ENCODE results near the gene AP3S2. TPM values are rescaled to one million over a fixed set of nuclear protein-coding genes. Genes with fewer than 3 reads are reported as not detected.

Gene AP3S2
- total and polyA plus RNA-seq, 2 of the 4 experiments (the other 2 are of a cell fraction): 12.6 to 34.1 TPM

GRCh38 chr15:89899295-89899945 lies 5.6 kb upstream of the AP3S2 start:
- no peak overlapping the region for H3K9ac ChIP-seq (ENCODE audit: low read depth, low read length)
- no peaks in the 10 kb centered on the region for H3K9me1 ChIP-seq (ENCODE audit: insufficient read depth, low read length)
- no peak overlapping the region for H2BK120ac ChIP-seq (ENCODE audit: low read depth, low read length)
- peak overlapping the region; percentile 65 for H2AK9ac ChIP-seq (replicated peaks; ENCODE audit: low read depth, low read length, poor library complexity)
- no peaks in the 10 kb centered on the region for H3K27me3 ChIP-seq (ENCODE audit: control insufficient read depth, insufficient read depth, low read length)
- no peak overlapping the region for H2BK5ac ChIP-seq (ENCODE audit: low read depth, low read length, poor library complexity, severe bottlenecking)
- no peak overlapping the region for H3K23ac ChIP-seq (ENCODE audit: low read depth, low read length)
- ChIA-PET CTCF (interaction anchor here (1.2 kb wide), 3 partner anchors 40 to 126 kb away, joined by 3 to 5 read pairs (median 4); no protein-coding TSS in a partner anchor), POLR2A (ENCODE audit: unreplicated experiment) (no interaction called here)
- no peak for DNase-seq
- H4K8ac ChIP-seq (ENCODE audit: low read depth in 2 of 2, low read length in 2 of 2): no peak overlapping the region
- no peaks in the 10 kb centered on the region for H4K20me1 ChIP-seq (ENCODE audit: insufficient read depth, low read length)
- WGBS, 2 experiments (ENCODE audit: extremely low coverage in 2 of 2, insufficient read length in 1 of 2): 94% methylated on average over 9 of the region's 12 CpGs; no CpG with 5 or more reads in 1 of the 2 experiments
- dilution Hi-C loops (cut with HindIII; ENCODE audit: low sequenced_read_pairs, unreplicated experiment) (no loop called here), intact Hi-C loops (cut with micrococcal nuclease) (no loop called here), in situ Hi-C loops (cut with MboI; ENCODE audit: low sequenced_read_pairs) (loop anchor here (5.0 to 10.0 kb wide), 2 partner anchors 173 to 325 kb away; no protein-coding TSS in a partner anchor)
- TF ChIP-seq NFE2L2 (IDR thresholded peaks at IDR 0.05; ENCODE audit: low read depth, low read length) (no peak), MAFK (IDR thresholded peaks at IDR 0.05; ENCODE audit: low read depth, low read length) (no peak), CTCF (conservative IDR thresholded peaks at IDR 0.05; ENCODE audit: low read depth, low read length) (no peak)
- no peak overlapping the region for H2AK5ac ChIP-seq (ENCODE audit: low read depth, low read length)
- H2BK20ac ChIP-seq (ENCODE audit: low read depth, low read length): no peak overlapping the region
- no peak overlapping the region for H3K14ac ChIP-seq (replicated peaks; ENCODE audit: low read depth, low read length)
- H3K4me1 ChIP-seq (ENCODE audit: control insufficient read depth, insufficient read depth, low read length): no peaks in the 10 kb centered on the region
- no peak overlapping the region for H3K4ac ChIP-seq (ENCODE audit: low read depth, low read length)
- H3K4me2 ChIP-seq (ENCODE audit: low read depth, low read length): no peak overlapping the region
- H3K18ac ChIP-seq (ENCODE audit: low read depth, low read length): no peak overlapping the region
- no peak overlapping the region for H4K91ac ChIP-seq (ENCODE audit: insufficient read depth, low read depth, low read length)
- no peaks in the 10 kb centered on the region for H3K9me3 ChIP-seq (ENCODE audit: control insufficient read depth, insufficient read depth, low read length)
- H3K56ac ChIP-seq (ENCODE audit: extremely low read depth, insufficient read depth, low read length): no peak overlapping the region
- H3K79me1 ChIP-seq (ENCODE audit: low read depth in 1 of 2, low read length in 2 of 2): no peaks in the 10 kb centered on the region; a peak in 1 of 4 replicates
- no peak overlapping the region for H3K27ac ChIP-seq (ENCODE audit: insufficient read depth, low read length)
- peaks cover 19% of the 10 kb centered on the region for H3K36me3 ChIP-seq (ENCODE audit: control insufficient read depth, insufficient read depth, low read length)
- H2AFZ ChIP-seq (replicated peaks; ENCODE audit: low read length, poor library complexity): no peak overlapping the region
- no peak overlapping the region for H3K4me3 ChIP-seq (ENCODE audit: insufficient read depth, low read depth, low read length)
- H2BK15ac ChIP-seq (ENCODE audit: low read depth, low read length): no peak overlapping the region
- no peak for ATAC-seq (ENCODE audit: low read depth)
- H4K5ac ChIP-seq (ENCODE audit: low read depth, low read length): no peak overlapping the region
- BruUV-seq (replicated peaks): no TSS peak
